Right cardiac atrium (tissue), 5 donors: Measurements from ENCODE around the gene MAP3K5. TPM values are rescaled to one million over a fixed set of nuclear protein-coding genes. Genes with fewer than 3 reads are reported as not detected.
A peak's percentile ranks its signal among the peaks of the same experiment; 100 is the strongest.

Experiments used
- ATAC-seq, 2 donors: fragments of 200-7000 bp; cut with Tn5 transposase; one replicate each; pipeline versions ENCODE4 v1.8.0 to v1.9.1; 2020; ENCODE audit warnings: moderate library complexity in 2 of 2, mild to moderate bottlenecking in 1 of 2
- DNase-seq, 3 donors: peaks; one replicate each; pipeline ENCODE4 v3.0.0-alpha.2; 2020
- H3K27ac ChIP-seq: one replicate; pipeline ENCODE4 v1.5.1; 2013; ENCODE audit warnings: mild to moderate bottlenecking, low read length, control low read depth, moderate library complexity
- H3K27me3 ChIP-seq: one replicate; pipeline ENCODE4 v1.6.1; 2013; ENCODE audit not compliant: control insufficient read depth, insufficient read depth
- H3K4me1 ChIP-seq: one replicate; pipeline ENCODE4 v1.6.1; 2013; ENCODE audit warnings: low read length; ENCODE audit not compliant: control insufficient read depth, insufficient read depth
- H3K4me3 ChIP-seq: one replicate; pipeline ENCODE4 v1.5.1; 2013; ENCODE audit warnings: low read length, control low read depth
- H3K9me3 ChIP-seq: one replicate; pipeline ENCODE4 v1.6.1; 2013; ENCODE audit warnings: low read length; ENCODE audit not compliant: control insufficient read depth
- WGBS: extraction: QIAGEN DNeasy Blood & Tissue Kit; methylation state at CpG from one replicate; pipeline ENCODE4 v1.1.7; 2013; 5-methylcytosine and 5-hydroxymethylcytosine counted together
- intact Hi-C, 4 donors: fragments of 100-400 bp; cut with DNase I; formaldehyde crosslinking; loops; one replicate each; pipeline versions ENCODE4 v1.11.0 to v1.14.0; 2022 to 2023
- polyA plus RNA-seq: library from polyadenylated mRNA; stranded (reverse); fragments of 200-250 nt; gene quantifications from one replicate; pipeline ENCODE4 v1.2.3, GENCODE V29; 2013
- total RNA-seq, 4 donors: library from RNA; stranded (reverse); fragmentation: NEBNext Ultra II Directional; extraction: Animal tissue kit (Norgen Biotek cat#: 25700); gene quantifications; one replicate each; pipeline ENCODE4 v1.2.1, GENCODE V29; 2021
- donor health status: healthy with polysubstance abuse.
- donor health status: DM: no; HTN: yes; CAD: no.
- donor health status: DM: no; HTN: no; CAD: no.
- donor health status: DM: no; HTN: yes; CAD: no; lungs with severe emphysema.
- donor health status: DM: yes; HTN: yes; CAD: no.

MAP3K5 gene
- total and polyA plus RNA-seq, 5 donors = 2.8 to 7.3 (median 4.0) TPM

DNA sequence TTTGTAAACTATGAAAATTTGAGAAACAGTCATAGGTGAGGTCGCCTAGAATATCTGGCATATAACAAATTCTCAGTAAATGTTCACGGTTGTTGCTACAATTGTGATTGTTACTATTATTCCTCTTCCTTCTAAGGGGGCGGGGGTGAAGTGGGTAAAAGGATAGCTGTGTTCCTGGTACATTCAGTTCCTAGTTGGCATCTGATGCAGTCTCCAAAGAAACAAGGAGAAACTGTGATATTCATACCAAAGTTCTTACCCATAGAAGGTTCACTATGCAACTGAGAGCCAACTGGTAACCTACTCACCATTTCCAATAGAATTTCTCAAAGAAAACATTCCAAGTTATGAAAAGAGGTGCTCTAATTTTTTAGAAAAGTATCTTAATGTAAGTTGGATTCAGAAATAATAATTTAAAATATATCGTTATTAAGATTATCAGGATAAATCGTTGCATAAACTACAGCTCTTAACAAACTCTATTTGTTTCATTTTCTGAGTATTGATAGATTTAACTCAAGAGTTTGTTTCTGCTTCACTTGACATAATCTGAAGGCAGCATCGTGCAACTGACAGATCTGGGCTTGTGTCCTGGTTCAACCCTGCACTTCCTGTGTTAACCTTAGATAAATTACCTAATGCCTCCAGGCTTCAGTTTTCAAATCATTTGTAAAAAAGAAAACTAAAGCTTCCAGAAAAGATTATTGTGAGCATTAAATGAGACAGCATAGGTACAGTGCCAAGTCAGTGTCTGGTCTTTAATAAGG, 228.7 kb downstream of the MAP3K5 start:
- Histone ChIP-seq H3K4me1 (no peaks in the 10 kb centered on the region), H3K27me3 (no peaks in the 10 kb centered on the region), H3K4me3 (no peak overlapping the region), H3K9me3 (no peaks in the 10 kb centered on the region), H3K27ac (no peak overlapping the region)
- ATAC-seq (no peak), DNase-seq (no peak)
- WGBS = 76% methylated on average over 6 of the region's 6 CpGs
- intact Hi-C loops = no loop called here

DNA sequence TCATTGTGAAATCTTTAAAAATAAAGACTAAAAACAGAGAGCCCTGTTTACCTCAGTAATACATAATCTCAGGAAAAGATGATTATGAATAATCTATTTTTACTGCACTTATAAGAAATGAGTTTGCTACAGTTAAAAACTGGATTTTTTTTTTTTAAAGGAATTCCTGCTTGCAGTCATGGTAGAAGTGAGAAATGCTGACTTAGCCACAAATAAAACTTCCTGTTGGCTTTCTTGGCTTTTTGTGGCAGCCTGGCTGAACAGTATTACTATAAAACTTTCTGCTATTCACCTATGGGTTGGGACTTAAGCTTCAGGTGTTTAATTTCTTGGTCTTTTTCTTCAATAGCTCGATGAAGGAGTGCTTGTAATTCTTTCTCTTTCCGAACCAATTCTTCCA, 230.1 kb downstream of the MAP3K5 start:
- intact Hi-C loops = no loop called here
- Histone ChIP-seq H3K27me3 (no peaks in the 10 kb centered on the region), H3K9me3 (no peaks in the 10 kb centered on the region), H3K4me1 (no peaks in the 10 kb centered on the region), H3K4me3 (no peak overlapping the region), H3K27ac (no peak overlapping the region)
- 75% methylated on average over 2 of the region's 2 CpGs for WGBS
- no peak for DNase-seq
- no peak for ATAC-seq

- no peak for ATAC-seq
- Histone ChIP-seq H3K9me3 (no peaks in the 10 kb centered on the region), H3K4me3 (no peak overlapping the region), H3K27ac (no peak overlapping the region), H3K27me3 (no peaks in the 10 kb centered on the region), H3K4me1 (peaks cover 2% of the 10 kb centered on the region)
- WGBS = 82% methylated on average over 5 of the region's 5 CpGs
- intact Hi-C loops = no loop called here
- no peak for DNase-seq
Measured at GRCh38 chr6:136553166-136553787, 239.0 kb downstream of the MAP3K5 start.

DNA sequence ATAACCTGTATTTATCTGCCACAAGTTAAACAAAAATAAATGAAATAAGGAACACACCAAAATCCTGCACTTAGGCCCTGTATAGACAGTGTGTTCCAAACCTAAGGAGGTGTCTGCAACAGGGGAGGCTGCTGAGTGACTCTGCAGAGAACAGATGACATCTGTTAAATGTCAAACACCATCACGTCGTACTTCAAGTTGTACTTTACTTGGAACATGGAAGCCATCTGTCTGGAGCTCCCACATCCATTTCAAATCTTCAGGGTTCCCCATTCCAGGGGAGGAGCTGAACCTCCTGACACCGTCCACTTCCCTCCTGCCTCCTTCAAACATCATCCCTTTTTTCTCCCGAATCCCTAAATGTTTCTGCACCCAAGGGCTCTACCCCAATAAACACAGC, 240.2 kb downstream of the MAP3K5 start:
- ATAC-seq (no peak), DNase-seq (no peak)
- intact Hi-C loops = no loop called here
- peaks cover 2% of the 10 kb centered on the region for H3K4me1 ChIP-seq
- H3K27ac ChIP-seq = no peak overlapping the region
- no peaks in the 10 kb centered on the region for H3K27me3 ChIP-seq
- 70% methylated on average over 4 of the region's 4 CpGs for WGBS
- no peaks in the 10 kb centered on the region for H3K9me3 ChIP-seq
- H3K4me3 ChIP-seq = no peak overlapping the region

- no peak for DNase-seq
- H3K27ac ChIP-seq = no peak overlapping the region
- intact Hi-C loops = no loop called here
- WGBS = 50% methylated on average over 8 of the region's 8 CpGs
- no peaks in the 10 kb centered on the region for H3K9me3 ChIP-seq
- peak overlapping the region; percentile 80 for H3K4me3 ChIP-seq
- no peaks in the 10 kb centered on the region for H3K27me3 ChIP-seq
- H3K4me1 ChIP-seq = peaks cover 2% of the 10 kb centered on the region
- ATAC-seq = no peak
Measured at GRCh38 chr6:136551103-136551502, 241.2 kb downstream of the MAP3K5 start.

- H3K27me3 ChIP-seq = no peaks in the 10 kb centered on the region
Measured at GRCh38 chr6:136550330-136551071, 241.8 kb downstream of the MAP3K5 start, which contains the start of gene MAP7. MAP7 (minus strand) TSS chr6:136550422; CDS start chr6:136550408, 14 bp downstream.

GRCh38 chr6:136550045-136550329, 242.3 kb downstream of the MAP3K5 start:
- H3K4me1 ChIP-seq = peaks cover 2% of the 10 kb centered on the region

More at GRCh38 chr6:136550330-136551071, 241.8 kb downstream of the MAP3K5 start, which contains the start of gene MAP7:
- peak within 1 kb of the TSS; percentile 80 for H3K4me3 ChIP-seq
- intact Hi-C loops = no loop called here
- no peaks in the 10 kb centered on the region for H3K9me3 ChIP-seq
- peak; percentile 43 to 82 (median 79) for DNase-seq
- H3K4me1 ChIP-seq = peaks cover 2% of the 10 kb centered on the region
- 2% methylated on average over 79 of the region's 79 CpGs for WGBS
- ATAC-seq = peak; percentile 88 to 91
- H3K27ac ChIP-seq = no peak within 1 kb of the TSS

DNA sequence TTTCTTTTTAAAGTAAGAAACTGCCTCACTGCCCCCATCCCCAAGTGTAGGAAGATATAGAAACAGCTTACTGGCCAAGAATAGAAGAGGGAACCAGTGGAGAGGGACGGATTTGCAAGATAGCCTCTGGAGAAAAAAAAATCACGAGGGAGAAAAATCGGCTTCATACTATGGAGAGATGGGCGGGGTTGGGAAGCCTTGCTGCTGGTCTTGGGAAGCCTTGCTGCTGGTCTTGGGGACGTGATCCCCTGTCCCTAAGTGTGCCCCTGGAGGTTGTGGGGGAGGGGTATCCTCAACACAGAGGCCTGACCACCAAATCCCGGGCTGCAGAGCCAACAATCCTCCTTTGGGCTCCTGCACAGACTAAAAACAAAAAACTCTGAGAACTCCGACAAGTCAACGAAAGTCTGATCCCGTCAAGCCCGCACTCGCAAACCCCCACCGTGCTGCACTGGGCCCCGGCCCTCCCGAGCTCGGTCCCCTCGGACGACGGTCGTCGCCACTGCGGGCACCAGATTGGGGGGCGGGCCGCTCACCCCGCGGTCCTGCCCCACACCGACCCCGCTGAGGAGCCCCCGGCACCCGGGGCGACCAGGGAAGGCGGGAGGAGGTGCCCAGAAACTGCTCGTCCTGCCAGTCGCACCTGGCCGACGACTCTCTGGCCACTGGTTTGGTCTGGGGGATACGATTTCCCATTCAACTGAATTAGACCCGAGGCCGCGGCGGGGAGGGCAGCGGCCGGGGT, 242.8 kb downstream of the MAP3K5 start:
- H3K4me1 ChIP-seq = peaks cover 2% of the 10 kb centered on the region
- peak in 1 of 2 donors; percentile 30 for ATAC-seq
- H3K9me3 ChIP-seq = no peaks in the 10 kb centered on the region
- H3K27me3 ChIP-seq = no peaks in the 10 kb centered on the region
- intact Hi-C loops = no loop called here
- 2% methylated on average over 42 of the region's 42 CpGs for WGBS
- peak in 2 of 3 donors; percentile 52 to 60 for DNase-seq
- peak overlapping the region; percentile 80 for H3K4me3 ChIP-seq
- H3K27ac ChIP-seq = no peak overlapping the region

More at GRCh38 chr6:136550045-136550329, 242.3 kb downstream of the MAP3K5 start:
- Histone ChIP-seq H3K9me3 (no peaks in the 10 kb centered on the region), H3K27me3 (no peaks in the 10 kb centered on the region), H3K4me3 (peak overlapping the region; percentile 80), H3K27ac (no peak overlapping the region)
- intact Hi-C loops = no loop called here
- ATAC-seq (peak; percentile 71 to 82), DNase-seq (peak in 2 of 3 donors; percentile 19 to 71)
- under 1% methylated on average over 44 of the region's 46 CpGs for WGBS

DNA sequence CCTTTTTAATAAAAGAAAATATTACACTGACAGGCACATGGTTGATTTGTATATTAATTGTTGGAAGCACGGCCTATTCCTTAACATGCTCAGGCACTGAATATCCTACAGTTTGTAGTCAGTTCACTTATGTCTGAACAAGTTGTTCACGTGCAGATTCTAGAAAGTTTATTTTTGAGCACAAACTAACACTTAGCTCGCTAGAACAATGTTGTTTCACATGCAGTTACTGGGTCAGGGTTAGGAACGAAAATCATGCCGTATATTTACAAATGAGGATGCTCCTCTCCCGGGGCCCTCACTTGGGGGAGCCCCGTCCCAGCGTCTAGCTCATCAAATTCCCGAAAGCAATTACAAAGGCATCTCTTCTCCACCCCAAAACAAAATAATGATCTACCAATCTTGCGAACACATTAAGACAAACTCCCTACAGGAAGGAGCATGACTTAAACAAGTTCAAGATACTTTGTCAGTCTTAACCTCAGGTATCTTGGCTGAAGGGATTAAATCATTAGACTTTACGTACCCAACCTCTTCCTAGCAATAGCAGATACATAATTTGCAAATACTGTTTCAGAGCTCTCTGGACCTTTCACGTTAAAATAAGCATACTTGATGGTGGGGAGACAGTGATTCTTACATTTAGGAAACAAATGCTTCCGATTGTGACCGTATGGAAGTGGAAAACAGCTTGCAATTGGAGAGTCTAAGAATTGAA, 243.5 kb downstream of the MAP3K5 start:
- no peak for DNase-seq
- no peak overlapping the region for H3K27ac ChIP-seq
- WGBS = 66% methylated on average over 14 of the region's 14 CpGs
- no peak for ATAC-seq
- H3K4me1 ChIP-seq = peaks cover 2% of the 10 kb centered on the region
- no peaks in the 10 kb centered on the region for H3K27me3 ChIP-seq
- H3K9me3 ChIP-seq = no peaks in the 10 kb centered on the region
- no peak overlapping the region for H3K4me3 ChIP-seq
- intact Hi-C loops = no loop called here

DNA sequence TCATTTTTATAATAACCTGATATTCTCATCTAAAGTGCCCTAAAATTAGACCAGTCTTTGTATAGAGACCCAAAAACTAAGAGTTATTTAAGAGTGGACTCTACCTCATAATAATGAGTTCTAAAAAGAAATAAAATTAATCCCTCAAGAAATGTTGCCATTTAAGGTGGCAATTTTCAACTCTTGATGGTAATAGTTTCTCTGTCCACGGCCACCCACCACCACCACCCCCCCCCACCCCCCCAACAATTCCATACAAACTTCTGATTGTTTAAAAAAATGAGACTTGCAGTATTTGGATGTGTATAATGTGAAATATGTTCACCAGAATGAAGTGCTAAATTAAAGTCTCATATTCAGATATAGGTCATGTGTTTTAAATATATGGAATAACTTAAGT, 244.4 kb downstream of the MAP3K5 start:
- intact Hi-C loops = no loop called here
- peaks cover 2% of the 10 kb centered on the region for H3K4me1 ChIP-seq

More for the DNA sequence above, 244.4 kb downstream of the MAP3K5 start:
- DNase-seq = no peak
- Histone ChIP-seq H3K9me3 (no peaks in the 10 kb centered on the region), H3K4me3 (no peak overlapping the region), H3K27me3 (no peaks in the 10 kb centered on the region), H3K27ac (no peak overlapping the region)
- WGBS = 81% methylated on average over 1 of the region's 1 CpG
- no peak for ATAC-seq
